K562 (cell line): ENCODE measurements around the gene MEIG1. TPM values are rescaled to one million over a fixed set of nuclear protein-coding genes. Genes with fewer than 3 reads are reported as not detected.

Experiments used
- ATAC-seq: fragments of 200-7000 bp; cut with Tn5 transposase; 3 replicates; pipeline ENCODE4 v1.9.1; 2020; ENCODE audit warnings: moderate library complexity
- BruUV-seq: library from RNA; stranded (reverse); fragments of 400-500 nt; replicated peaks from 2 replicates; lab custom pipeline; 2021; lab: Mats Ljungman, UMichigan
- CTCF ChIA-PET: fragments of 300-600 bp; formaldehyde crosslinking; extraction: SDS; loops from one replicate; lab custom pipeline; 2021; ENCODE audit warnings: low intra/inter-chr PET ratio; lab: Yijun Ruan, JAX
- POLR2A ChIA-PET: fragments of 300-600, 350-650 bp; sonication (Branson Sonifier 250); formaldehyde crosslinking; extraction: SDS; loops from one replicate; lab custom pipeline; 2021; ENCODE audit warnings: antibody characterized with exemption, inconsistent platforms; lab: Yijun Ruan, JAX
- DNase-seq, 4 experiments: peaks; one replicate each; pipeline versions ENCODE4 v3.0.0 to v3.0.0-alpha.2; 2011 to 2018; ENCODE audit warnings: low spot score in 3 of 4, mixed read lengths in 3 of 4; ENCODE audit errors: extremely low read depth in 1 of 4
- FAIRE-seq: peaks from 2 replicates; lab custom pipeline; 2011; peaks lifted over from hg19 to GRCh38; lab: Jason Lieb, UNC
- H2AFZ ChIP-seq: 2 replicates; pipeline ENCODE4 v1.6.0; 2011; ENCODE audit warnings: low read depth, low read length, control low read depth, inconsistent platforms
- H3K27ac ChIP-seq: fragments of 200-600 bp; 3 replicates; pipeline ENCODE4 v1.8.0; 2011; ENCODE audit warnings: low read depth, mild to moderate bottlenecking, control low read depth, inconsistent platforms, low read length, moderate library complexity, mixed read lengths; ENCODE audit errors: extremely low read depth
- H3K27me3 ChIP-seq, 2 experiments: fragments of 300-600 bp in 1 of 2; 2 replicates in 1 of 2; 3 replicates in 1 of 2; pipeline versions ENCODE4 v1.6.0 to v1.8.0; 2011; ENCODE audit warnings: inconsistent platforms in 2 of 2, low read length in 2 of 2, mild to moderate bottlenecking in 1 of 2, mixed read lengths in 1 of 2, moderate library complexity in 1 of 2; ENCODE audit not compliant: control insufficient read depth in 2 of 2, insufficient read depth in 2 of 2
- H3K36me3 ChIP-seq: fragments of 300-600 bp; 3 replicates; pipeline ENCODE4 v1.8.0; 2011; ENCODE audit warnings: mild to moderate bottlenecking, low read length, inconsistent platforms; ENCODE audit not compliant: control insufficient read depth, insufficient read depth
- H3K4me1 ChIP-seq, 2 experiments: fragments of 200-600 bp in 1 of 2; replicated peaks in 1 of 2; 2 replicates in 1 of 2; 3 replicates in 1 of 2; pipeline versions ENCODE4 v1.5.1 to v1.8.0; 2011; ENCODE audit warnings: inconsistent platforms in 2 of 2, low read length in 2 of 2, mild to moderate bottlenecking in 1 of 2, mixed read lengths in 1 of 2, moderate library complexity in 1 of 2; ENCODE audit not compliant: control insufficient read depth in 2 of 2, insufficient read depth in 2 of 2
- H3K4me2 ChIP-seq: 2 replicates; pipeline ENCODE4 v1.6.1; 2011; ENCODE audit warnings: low read length, control low read depth, inconsistent platforms, mixed read lengths; ENCODE audit not compliant: insufficient read depth
- H3K4me3 ChIP-seq: fragments of 200-600 bp; sonication (generic), shearing (Covaris generic); 2 replicates; pipeline ENCODE4 v1.5.1; 2016; ENCODE audit warnings: control low read depth, inconsistent platforms
- H3K79me2 ChIP-seq: fragments of 200-600 bp; 3 replicates; pipeline ENCODE4 v1.8.0; 2011; ENCODE audit warnings: low read length, inconsistent platforms; ENCODE audit not compliant: control insufficient read depth, insufficient read depth
- H3K9ac ChIP-seq, 2 experiments: 2 replicates each; pipeline versions ENCODE4 v1.6.0 to v1.6.1; 2011; ENCODE audit warnings: low read depth in 2 of 2, low read length in 2 of 2, control low read depth in 1 of 2, inconsistent platforms in 1 of 2, mild to moderate bottlenecking in 1 of 2, mixed read lengths in 1 of 2; ENCODE audit not compliant: insufficient read depth in 1 of 2
- H3K9me1 ChIP-seq: one replicate; pipeline ENCODE4 v1.6.0; 2011; ENCODE audit warnings: inconsistent platforms, mild to moderate bottlenecking, low read length, moderate library complexity; ENCODE audit not compliant: control insufficient read depth, insufficient read depth
- H3K9me3 ChIP-seq: replicated peaks from 2 replicates; pipeline ENCODE4 v1.5.1; 2011; ENCODE audit warnings: low read depth, low read length, inconsistent platforms; ENCODE audit not compliant: control insufficient read depth, insufficient read depth
- H4K20me1 ChIP-seq: replicated peaks from 2 replicates; pipeline ENCODE4 v1.6.1; 2011; ENCODE audit warnings: low read length, inconsistent platforms, mixed read lengths; ENCODE audit not compliant: control insufficient read depth, insufficient read depth
- BRD4 ChIP-seq: fragments of 200-600 bp; sonication (generic); IDR thresholded peaks from 2 replicates; pipeline ENCODE4 v1.6.1; 2017; ENCODE audit warnings: inconsistent platforms
- CTCF ChIP-seq, 3 experiments: IDR thresholded peaks in 2 of 3; conservative IDR thresholded peaks in 1 of 3; 2 replicates each; pipeline ENCODE4 v1.5.1; 2011 to 2012; ENCODE audit warnings: low read length in 3 of 3, mild to moderate bottlenecking in 3 of 3, control low read depth in 2 of 3, improper control_type of control experiment in 1 of 3, inconsistent platforms in 1 of 3, low read depth in 1 of 3, mixed read lengths in 1 of 3, moderate library complexity in 1 of 3; ENCODE audit not compliant: insufficient read depth in 2 of 3
- DACH1 ChIP-seq: fragments of 450-650 bp; IDR thresholded peaks from 2 replicates; pipeline ENCODE4 v1.6.1; 2018; ENCODE audit not compliant: partially characterized antibody
- RAD21 ChIP-seq, 2 experiments: fragments of 250-450 bp in 1 of 2; fragments of 450-650 bp in 1 of 2; sonication (Bioruptor Pico) in 1 of 2; formaldehyde crosslinking in 1 of 2; IDR thresholded peaks in 1 of 2; conservative IDR thresholded peaks in 1 of 2; 2 replicates each; pipeline versions ENCODE4 v1.4.0 to v1.8.0; 2020 to 2022; ENCODE audit warnings: mild to moderate bottlenecking in 2 of 2, moderate library complexity in 1 of 2
- U2AF2 ChIP-seq: fragments of 200-400 bp; formaldehyde crosslinking; optimal IDR thresholded peaks from 2 replicates; pipeline ENCODE3; 2017; ENCODE audit warnings: low read depth, mild to moderate bottlenecking, low read length
- VEZF1 ChIP-seq: fragments of 200-800 bp; sonication (Bioruptor generic); IDR thresholded peaks from 2 replicates; pipeline ENCODE4 v1.6.1; 2017; ENCODE audit warnings: missing genetic modification characterization, missing compliant biosample characterization
- ZBTB12 ChIP-seq: fragments of 250-450 bp; sonication (Bioruptor Pico); IDR thresholded peaks from 2 replicates; pipeline ENCODE4 v1.4.0; 2020
- ZBTB7A ChIP-seq: IDR thresholded peaks from 2 replicates; pipeline ENCODE4 v1.6.1; 2011; ENCODE audit warnings: low read depth, mild to moderate bottlenecking, low read length, moderate library complexity, borderline replicate concordance; ENCODE audit not compliant: control insufficient read depth
- WGBS: fragments of 100-300 bp; shearing (Covaris generic); methylation state at CpG from one replicate; pipeline ENCODE4 v1.1.6; 2016; ENCODE audit warnings: low coverage, mixed read lengths; ENCODE audit not compliant: insufficient coverage; ENCODE audit errors: missing lambda C conversion rate; 5-methylcytosine and 5-hydroxymethylcytosine counted together
- in situ Hi-C: fragments of 300-500 bp; cut with MboI; formaldehyde crosslinking; loops from 4 replicates; pipeline ENCODE4 v1.15.0; 2018; ENCODE audit warnings: inconsistent platforms, mixed read lengths
- intact Hi-C: fragments of 100-400 bp; cut with micrococcal nuclease; formaldehyde crosslinking; loops from 2 replicates; pipeline ENCODE4 v1.14.2; 2022
- polyA plus RNA-seq, 8 experiments: library from polyadenylated mRNA; depleted of rRNA in 4 of 8; stranded (reverse) in 5 of 8; unstranded in 3 of 8; fragments of >200 nt; fragmentation: Nextera tagmentation in 2 of 8; fragmentation: Illumina TruSeq in 1 of 8; extraction: Ambion mirVana in 2 of 8; extraction: Trizol in 1 of 8; gene quantifications; 2 replicates each; pipeline versions ENCODE4 v1.2.1 to v1.2.3, GENCODE V29; 2011 to 2014; ENCODE audit warnings: inconsistent platforms in 1 of 8, missing spikeins in 1 of 8
- total RNA-seq, 7 experiments: library from RNA; depleted of rRNA in 6 of 7; stranded (reverse); fragments of >200 nt in 6 of 7; fragmentation: Illumina TruSeq in 2 of 7; extraction: Trizol in 2 of 7; gene quantifications; 2 replicates each; pipeline versions ENCODE4 v1.2.1 to v1.2.3, GENCODE V29; 2011 to 2021; ENCODE audit warnings: low replicate concordance in 1 of 7

The MEIG1 gene
- total and polyA plus RNA-seq, 9 of the 15 experiments (the other 6 are each of a cell fraction or from before 2014, with no cell fraction given), result 0.19 to 1.7 (median 0.54) TPM; not detected in 3

- CTCF ChIA-PET, result no interaction called here
- WGBS, result 1% methylated on average over 20 of the region's 21 CpGs
- Histone ChIP-seq H3K9me3 (no peaks in the 10 kb centered on the region), H2AFZ (no peak overlapping the region), H3K4me1 (no peaks in the 10 kb centered on the region), H3K4me2 (0 out of 2 replicates have a peak overlapping the region, but pooled peaks have one; percentile 25), H4K20me1 (no peaks in the 10 kb centered on the region), H3K27ac (no peak overlapping the region), H3K27me3 (peaks cover 10 to 13% of the 10 kb centered on the region in 2 experiments)
- intact Hi-C loops, result no loop called here
- no TSS peak for BruUV-seq
- DNase-seq, result peak in 2 of 4 experiments; percentile 19 to 21
- TF ChIP-seq RAD21 (CRISPR knock-in tag; conservative IDR thresholded peaks at IDR 0.05 in 1 of 2, IDR thresholded peaks at IDR 0.05 in 1 of 2), result peak in 1 of 2 experiments; percentile 51; a peak in 2 of 4 replicates
- no peak for TF ChIP-seq U2AF2
- no peak for TF ChIP-seq ZBTB12
- 0 out of 2 replicates have a peak, but pooled peaks have one; percentile 40 for TF ChIP-seq ZBTB7A
- TF ChIP-seq DACH1, result peak; percentile 15
- no peak for TF ChIP-seq BRD4
- TF ChIP-seq CTCF (IDR thresholded peaks at IDR 0.05 in 2 of 3, conservative IDR thresholded peaks at IDR 0.05 in 1 of 3; ENCODE audit: insufficient read depth in 2 of 3, low read depth in 1 of 3, low read length in 3 of 3), result peak; percentile 45 to 55 (median 47); a peak in 4 of 6 replicates
- TF ChIP-seq VEZF1 (CRISPR knock-in tag), result peak; percentile 35; the same call in 1 of the 2 replicates
- TF ChIP-seq, all 486 proteins: peak for 5
- FAIRE-seq (no peak), ATAC-seq (peak; percentile 68)
- POLR2A ChIA-PET, result no interaction called here
- H3K79me2 ChIP-seq, result no peaks in the 10 kb centered on the region
- no peak overlapping the region for H3K4me3 ChIP-seq
- no peaks in the 10 kb centered on the region for H3K36me3 ChIP-seq
- no peaks in the 10 kb centered on the region for H3K9me1 ChIP-seq
- no peak overlapping the region for H3K9ac ChIP-seq
- in situ Hi-C loops, result no loop called here
Observed at GRCh38 chr10:14975672-14976273, 16.6 kb downstream of the MEIG1 start.
